GM19467 (cell line): Measurements from ENCODE around the gene ACADL.
"Not testable (repeated sequence)": the region's sequence is repeated elsewhere in the genome, so short reads cannot be mapped to it uniquely, and the experiment has no call there.

Source experiments
- ATAC-seq: cut with Tn5 transposase; IDR thresholded peaks from one replicate; pipeline ENCODE4 v1.9.1; 2021; ENCODE audit warnings: mild to moderate bottlenecking, moderate library complexity; ENCODE audit not compliant: unreplicated experiment

Gene ACADL

DNA sequence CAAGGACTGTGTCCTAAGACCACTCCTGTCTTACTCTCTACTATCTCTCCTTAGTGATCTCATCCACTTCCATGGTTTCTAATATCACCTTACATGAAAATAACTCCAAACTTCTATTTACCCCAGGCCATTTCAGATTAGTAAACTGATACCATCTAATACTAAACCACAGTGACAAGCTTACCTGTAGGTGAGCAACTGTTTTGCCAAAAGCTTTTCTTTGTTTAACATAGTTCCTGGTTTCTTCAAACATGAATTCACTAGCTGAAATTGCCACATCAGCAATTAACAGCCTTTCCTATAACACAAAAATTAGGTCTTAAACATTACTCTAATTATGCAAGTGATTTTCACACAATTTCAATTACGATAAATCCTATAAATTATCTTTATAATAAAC is 22.1 kb downstream of the ACADL start:
- ATAC-seq: no peak

DNA sequence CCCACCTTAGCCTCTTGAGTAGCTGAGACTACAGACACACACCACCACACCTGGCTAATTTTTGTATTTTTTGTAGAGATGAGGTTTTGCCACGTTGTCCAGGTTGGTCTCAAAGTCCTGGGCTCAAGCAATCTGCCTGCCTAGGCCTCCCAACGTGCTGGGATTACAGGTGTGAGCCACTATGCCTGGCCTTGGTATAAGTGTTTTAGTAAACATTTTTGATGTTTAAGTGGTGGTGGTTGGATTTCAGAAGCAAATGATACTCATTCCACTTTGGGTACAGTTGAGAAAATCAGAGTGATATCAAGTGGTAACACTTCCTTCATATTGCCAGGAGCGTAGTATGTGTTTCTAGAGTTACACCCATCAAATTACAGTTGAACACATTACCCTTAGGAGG is 25.4 kb downstream of the ACADL start:
- ATAC-seq: no peak

DNA sequence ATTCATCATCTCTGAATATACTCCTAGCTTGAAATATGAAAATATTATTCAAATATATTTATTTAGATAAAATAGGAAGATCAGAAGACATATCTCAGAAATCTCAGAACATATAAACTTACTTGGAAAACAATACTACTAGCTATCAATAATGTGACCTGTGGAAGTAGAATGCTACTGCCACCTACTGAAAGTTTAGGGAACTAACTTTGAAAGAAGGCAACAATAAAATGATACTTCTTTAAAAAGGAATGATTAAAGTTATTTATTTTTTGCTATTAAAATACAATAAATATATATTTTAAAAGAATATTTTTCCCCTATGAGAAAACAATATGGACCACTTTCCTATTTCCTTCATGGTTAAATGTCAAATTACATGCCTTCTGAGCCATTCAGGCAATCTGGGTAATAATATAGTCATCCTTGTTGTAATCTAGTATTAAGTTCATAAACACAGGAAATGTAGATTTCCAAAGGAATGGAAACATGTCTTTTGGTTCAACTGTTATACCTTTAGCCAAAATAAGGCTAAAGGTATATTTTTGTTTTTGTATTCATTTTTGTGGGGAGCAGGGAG is 26.0 kb downstream of the ACADL start:
- ATAC-seq: no peak

DNA sequence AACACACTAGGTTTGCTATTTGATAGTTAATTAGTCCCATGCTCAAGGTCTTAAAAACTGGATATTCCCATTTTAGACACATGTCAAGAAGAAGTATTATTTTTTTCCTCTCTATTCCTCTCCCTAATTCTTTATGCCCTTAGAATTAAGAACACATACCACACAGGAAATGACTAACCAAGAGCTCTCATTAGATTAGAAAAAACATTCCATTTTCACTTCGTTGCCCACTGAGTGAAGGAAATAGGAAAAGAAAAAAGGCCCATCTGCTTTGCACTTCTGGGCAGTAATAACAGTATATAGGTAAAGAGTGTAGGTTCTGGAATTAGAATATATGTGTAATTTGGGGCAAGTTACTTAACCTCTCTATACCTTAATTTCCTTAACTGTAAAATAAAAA is 26.9 kb downstream of the ACADL start:
- ATAC-seq: no peak

DNA sequence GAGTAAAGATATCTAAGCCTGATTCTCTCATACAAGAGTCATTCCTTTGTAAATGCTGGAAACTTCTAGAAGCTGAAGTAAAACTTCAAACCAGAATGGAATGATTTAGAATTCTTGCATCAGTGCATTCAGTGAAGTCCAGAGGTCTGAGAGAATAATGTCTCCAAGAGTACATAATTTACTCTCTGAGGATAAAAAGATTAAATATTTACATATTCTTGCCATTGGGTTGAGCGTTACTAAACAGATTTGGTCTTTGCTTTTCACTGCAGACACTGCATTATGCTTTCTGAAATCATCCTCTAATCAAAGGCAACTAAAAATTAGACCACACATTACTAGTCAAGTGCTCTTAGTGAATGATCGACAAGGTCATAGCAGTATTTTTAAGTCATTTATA is 27.5 kb downstream of the ACADL start:
- no peak for ATAC-seq

DNA sequence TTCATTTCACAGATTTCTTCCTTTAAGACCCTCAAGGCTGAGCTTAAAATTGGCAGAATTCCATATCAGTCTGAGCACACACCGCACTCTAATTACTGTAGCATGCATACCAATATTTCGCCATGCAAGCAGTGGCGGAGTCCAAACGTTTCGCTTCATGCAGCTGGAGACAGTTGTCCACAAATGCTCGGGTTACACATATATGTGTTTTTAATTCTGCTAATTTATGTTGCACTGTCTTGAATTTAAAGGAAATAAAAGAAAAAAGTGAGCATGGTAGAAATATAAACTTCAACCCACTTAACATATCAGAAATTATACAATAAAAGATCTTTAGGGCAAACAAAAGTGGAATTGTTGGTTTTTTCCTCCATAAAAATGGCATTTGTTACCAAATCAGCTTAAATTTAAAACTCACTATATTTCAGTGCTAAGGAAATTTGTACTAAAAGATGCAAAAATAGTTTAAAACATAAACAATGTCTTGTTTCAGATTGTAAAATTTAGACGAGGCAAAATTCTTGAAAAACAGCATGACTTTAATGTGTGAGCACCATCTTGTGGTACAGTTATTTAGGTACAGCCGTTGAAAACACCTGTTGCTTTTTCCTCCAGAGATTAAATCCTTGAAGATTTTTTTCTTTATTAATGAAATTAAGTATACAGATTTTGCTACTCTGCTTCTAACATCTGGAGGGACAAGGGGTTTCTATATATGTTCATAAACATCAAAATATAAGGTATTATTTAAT is 30.0 kb downstream of the ACADL start:
- no peak for ATAC-seq

DNA sequence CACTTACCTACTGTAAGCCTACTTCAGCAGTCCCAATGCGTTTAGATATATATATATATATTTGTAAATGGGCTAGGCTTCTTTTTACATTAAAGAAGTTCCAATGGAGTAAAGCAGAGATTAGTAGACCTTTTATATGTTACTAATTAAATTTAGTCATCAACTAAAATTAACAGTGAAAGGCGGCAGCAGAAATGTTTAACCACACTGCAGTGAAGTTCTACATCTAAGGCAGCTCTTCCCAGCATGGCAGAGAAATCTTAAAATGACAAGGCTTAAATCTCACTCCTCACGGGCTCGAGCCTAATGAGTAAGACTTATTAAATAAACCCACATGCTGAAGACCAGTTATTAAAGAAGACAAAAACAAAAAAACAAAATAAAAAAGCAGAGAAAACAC is 34.9 kb downstream of the ACADL start:
- peak; percentile 44 for ATAC-seq

DNA sequence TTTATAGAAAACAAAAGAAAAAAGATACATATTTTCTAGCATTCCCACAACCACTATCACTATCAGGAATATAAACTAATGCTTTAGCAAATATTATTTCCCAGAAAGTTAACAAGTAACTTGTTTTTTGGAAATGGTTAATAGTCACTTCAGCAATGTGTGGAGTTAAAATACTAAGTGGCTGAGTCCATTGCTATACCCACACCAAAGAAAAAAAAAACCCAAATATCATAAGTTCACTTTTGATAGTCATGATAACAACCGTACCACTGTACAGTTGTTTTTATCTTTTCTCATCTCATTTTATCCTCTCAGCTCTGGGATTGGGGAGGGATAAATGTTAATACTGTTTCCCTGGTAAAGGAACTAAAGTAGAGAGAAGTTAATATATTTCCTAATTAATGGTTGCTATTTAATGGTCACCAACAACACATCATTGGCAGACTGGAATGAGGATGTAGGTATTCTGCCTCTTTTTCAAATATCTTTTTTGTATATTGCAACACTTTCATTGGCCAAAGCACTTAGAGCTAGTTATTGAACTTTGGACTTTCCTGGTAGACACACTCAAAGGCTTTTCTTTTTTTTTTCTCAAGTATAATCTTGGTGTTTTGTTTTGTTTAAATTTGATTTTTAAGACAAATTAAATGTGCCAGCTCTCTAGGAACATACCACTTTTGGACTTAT is 35.7 kb downstream of the ACADL start:
- ATAC-seq: peak; percentile 44

DNA sequence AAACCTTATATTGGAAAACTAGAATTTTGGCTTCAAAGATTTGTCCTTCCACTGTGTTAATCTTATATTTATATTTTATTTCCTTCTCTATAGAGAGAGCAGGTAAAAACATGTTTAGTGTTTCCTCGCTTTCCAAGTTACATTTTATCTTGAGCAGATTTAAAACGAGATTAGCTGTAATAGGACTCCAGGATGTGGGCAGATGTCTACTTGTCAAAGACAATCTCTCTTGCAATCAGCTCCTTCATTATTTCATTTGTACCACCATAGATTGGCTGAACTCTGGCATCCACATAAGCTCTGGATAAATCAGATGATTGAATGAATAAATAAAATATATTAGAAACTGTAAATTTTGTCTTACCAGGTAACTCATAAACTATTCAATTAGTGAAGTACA is 36.5 kb downstream of the ACADL start:
- no peak for ATAC-seq

DNA sequence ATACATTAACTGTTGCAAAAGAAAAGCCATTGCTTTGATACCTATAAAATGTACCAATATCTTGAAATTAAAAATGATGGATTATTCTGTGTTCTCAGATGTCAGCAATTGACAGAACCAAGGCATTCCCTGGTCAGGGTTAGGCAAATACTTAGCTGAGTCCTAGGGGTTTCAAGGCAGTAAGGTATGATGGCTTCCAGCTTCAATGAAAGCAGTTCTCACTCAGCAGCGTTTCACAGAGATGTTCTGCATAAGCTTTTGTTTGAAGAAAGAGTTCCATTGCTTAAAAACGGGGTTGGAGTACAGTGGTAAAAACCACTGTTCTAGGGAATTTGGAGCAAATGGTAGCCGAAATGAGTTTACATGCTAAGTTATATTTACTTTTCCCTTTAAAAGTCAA is 37.1 kb downstream of the ACADL start:
- no peak for ATAC-seq

DNA sequence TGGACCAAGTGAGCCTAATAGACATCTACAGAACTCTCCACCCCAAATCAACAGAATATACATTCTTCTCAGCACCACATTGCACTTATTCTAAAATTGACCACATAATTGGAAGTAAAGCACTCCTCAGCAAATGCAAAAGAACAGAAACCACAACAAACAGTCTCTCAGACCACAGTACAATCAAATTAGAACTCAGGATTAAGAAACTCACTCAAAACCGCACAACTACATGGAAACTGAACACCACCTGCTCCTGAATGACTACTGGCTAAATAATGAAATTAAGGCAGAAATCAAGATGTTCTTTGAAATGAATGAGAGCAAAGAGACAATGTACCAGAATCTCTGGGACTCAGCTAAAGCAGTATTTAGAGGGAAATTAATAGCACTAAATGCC is 41.3 kb downstream of the ACADL start:
- not testable (repeated sequence) for ATAC-seq

DNA sequence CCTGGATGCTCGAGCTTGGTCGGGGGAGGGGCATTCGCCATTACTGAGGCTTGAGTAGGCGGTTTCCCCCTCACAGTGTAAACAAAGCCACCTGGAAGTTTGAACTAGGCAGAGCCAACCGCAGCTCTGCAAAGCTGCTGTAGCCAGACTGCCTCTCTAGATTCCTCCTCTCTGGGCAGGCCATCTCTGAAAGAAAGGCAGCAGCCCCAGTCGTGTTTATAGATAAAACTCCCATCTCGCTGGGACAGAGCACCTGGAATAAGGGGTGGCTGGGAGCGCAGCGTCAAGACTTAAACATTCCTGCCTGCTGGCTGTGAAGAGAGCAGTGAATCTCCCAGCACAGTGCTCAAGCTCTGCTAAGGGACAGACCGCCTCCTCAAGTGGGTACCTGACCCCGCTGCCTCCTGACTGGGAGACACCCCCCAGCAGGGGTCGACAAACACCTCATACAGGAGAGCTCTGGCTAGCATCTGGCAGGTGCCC is 43.6 kb downstream of the ACADL start:
- ATAC-seq: not testable (repeated sequence)

DNA sequence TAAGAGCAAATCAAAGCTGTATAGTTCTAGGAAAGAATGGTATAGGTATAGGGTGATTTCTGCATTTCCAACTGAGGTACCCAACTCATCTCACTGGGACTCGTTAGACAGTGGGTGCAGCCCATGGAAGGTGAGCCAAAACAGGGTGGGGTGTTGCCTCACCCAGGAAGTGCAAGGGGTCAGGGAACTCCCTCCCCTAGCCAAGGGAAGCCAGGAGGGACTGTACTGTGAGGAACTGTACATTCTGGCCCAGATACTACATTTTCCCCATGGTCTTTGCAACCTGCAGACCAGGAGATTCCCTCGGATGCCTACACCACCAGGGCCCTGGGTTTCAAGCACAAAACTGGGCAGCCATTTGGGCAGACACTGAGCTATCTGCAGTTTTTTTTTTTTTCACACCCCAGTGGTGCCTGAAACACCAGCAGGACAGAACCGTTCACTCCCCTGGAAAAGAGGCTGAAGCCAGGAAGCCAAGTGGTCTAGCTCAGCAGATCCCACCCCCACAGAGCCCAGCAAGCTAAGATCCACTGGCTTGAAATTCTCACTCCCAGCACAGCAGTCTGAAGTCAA is 44.1 kb downstream of the ACADL start:
- not testable (repeated sequence) for ATAC-seq

DNA sequence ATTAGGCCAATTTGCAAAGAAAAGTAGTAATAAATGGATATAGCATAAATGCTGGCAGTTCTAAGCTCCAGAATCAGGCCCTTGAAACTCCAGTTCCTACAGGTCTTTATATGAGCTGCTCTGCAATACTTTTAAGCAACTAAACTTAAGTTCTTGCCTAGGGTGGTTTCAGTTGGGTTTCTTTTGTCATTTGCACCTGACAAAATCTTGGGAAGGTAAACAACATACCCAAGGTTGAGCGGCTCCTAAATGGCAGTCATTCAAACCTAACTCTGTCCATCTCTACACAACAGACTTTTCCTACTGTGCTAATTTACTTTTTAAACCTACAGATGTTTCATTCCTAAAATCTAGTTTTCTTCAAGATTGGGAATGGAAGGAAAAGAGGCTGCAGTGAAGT is 44.8 kb downstream of the ACADL start:
- ATAC-seq: no peak

DNA sequence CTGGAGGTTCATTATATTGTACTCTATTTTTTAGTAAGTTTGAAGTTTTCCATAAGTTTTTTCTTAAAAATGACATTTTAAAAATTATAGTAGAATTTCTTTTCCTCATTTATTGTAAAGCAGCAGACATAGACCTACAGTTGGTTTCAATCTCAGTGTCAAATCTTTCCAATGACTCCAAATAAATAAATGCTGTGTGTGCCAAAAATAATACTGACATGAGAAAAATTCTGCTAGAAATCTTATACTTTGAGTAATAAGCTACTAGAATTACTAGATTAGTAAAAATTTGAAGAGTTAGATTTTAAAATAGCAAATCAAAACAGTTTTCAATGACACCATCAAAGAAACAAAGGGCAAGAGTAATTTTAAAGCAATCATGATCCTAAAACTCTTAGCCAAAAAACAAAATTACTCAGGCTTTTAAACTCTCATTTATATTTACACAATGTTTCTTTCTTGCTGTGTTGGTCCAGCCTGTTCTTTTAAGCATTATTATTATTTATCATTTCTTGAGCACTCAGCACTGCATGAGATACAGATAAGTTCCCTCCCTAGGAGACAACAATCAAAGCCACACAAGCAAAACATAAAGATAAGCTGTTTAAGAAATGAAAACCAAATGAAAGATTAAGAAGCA is 45.8 kb downstream of the ACADL start:
- no peak for ATAC-seq

DNA sequence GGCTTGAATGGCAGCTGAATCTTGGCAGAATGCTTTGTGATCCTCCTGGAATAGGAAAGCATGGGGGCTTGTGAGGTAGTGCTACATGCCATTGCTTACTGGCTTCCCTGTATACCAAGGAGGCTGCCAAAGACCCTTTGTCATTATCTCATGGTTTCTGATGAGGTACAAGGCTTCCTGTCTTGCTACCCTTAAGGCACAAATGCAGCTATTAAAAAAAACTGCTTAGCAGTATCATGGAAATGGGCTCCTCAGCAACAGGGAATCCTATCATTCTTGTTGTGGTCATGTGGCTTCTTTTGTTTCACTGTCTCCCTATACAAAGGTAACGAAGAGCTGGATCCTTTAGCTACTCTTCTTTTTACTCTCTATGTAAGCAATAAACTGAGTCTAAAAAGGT is 47.5 kb downstream of the ACADL start:
- no peak for ATAC-seq

DNA sequence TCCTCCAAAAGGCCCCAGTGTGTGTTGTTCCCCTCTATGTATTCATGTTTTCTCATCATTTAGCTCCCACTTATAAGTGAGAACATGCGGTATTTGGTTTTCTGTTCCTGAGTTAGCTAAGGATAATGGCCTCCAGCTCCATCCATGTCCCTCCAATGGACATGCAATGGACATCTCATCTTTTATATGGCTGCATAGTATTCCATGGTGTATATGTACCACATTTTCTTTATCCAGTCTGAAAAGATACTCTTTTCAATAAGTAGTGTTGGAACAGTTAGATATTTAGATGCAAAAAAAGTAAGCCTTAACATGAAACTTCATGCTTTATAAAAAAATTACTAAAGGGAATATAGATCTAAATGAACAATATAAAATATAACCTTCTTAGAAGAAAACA is 48.1 kb downstream of the ACADL start:
- ATAC-seq: not testable (repeated sequence)

DNA sequence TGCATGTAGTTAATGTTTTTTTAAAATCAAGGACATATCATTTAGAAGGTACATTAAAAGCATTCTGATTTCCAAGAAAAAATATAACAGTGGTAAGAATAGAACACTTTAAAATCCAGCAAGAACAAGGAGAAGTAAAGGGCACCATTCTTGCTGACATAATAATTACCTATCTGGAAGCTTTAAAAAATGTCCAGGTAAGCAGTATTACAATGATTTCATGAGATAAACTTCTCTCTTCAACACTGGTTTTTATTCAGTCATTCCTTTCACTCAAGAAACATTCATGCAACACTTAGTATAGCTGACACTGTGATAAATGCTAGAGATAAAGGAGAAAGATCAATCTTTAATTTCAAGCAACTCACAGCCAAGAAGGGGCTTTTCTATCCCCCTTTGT is 51.2 kb downstream of the ACADL start:
- no peak for ATAC-seq

DNA sequence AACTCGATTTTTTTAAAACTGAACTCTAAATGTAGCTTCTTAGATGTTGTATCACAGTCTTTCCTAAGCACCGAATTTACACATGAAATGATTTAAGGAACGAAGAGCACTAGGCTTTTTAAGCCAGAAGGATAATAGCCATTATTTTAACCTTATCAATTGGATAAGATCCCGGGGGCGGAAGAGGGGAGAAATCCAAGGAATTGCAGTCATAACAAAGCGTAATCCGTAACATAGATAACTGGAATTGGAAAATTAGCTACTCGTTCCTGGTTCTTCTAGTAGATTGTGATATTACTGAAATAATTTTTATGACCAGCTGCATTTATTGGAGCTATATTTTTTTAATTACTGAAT is 53.0 kb downstream of the ACADL start:
- no peak for ATAC-seq

DNA sequence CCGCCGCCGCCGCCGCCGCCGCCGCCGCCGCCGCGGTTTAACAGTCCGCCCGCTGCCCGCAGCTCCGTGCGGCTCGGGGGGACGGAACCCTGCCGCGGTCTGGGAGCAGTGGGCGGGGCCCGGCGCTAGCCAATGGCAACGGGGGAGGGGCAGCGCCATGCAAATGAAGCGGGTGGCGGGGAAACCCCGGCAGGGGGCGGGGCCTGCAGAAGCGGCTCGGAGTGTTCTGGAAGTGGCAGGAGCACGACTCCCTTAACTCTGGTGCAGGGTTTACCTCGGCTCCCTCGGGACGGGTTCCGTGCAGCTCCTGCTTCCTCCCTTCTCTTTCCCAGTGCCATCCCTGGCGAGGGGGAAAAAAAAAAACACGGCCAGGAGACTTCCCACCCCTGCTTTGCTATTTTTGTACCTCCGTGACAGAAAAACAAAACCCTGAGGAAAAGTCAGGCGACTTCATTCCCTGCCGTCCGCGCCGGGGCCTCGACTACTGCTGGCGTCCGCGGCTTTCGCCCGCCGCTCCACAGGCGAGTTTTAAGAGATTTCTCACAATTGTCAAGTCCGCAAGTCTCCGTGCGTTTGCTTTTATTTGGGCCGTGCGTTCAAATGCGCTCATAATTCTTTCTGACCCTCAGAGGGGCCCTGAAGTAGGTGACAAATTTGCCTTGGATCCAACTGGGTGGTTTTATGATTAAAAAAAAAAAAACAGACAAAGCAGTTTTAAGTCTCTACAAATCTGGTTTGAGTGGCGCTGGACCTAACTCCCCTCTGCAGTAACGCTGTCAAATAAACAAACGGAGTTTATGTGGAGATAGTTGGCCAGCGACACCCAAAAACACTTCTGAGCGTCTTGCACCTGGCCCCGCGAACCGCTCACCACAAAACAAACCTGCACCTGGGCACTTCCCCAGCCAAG is 53.7 kb downstream of the ACADL start, which contains the start of gene KANSL1L:
Gene KANSL1L (minus strand): TSS at position 101 of the 910 bp plus-strand sequence. CDS start 16,827 bp downstream, outside the sequence.
- peak; percentile 61 for ATAC-seq
